Astrocyte (in vitro differentiated cells and primary cell): Measurements from ENCODE around the gene CHCHD6. TPM values are rescaled to one million over a fixed set of nuclear protein-coding genes. Genes with fewer than 3 reads are reported as not detected.

Source experiments
- DNase-seq: peaks from one replicate; pipeline ENCODE4 v3.0.0-alpha.2; 2010; ENCODE audit warnings: low read depth
- FAIRE-seq: peaks from 2 replicates; lab custom pipeline; 2011; peaks lifted over from hg19 to GRCh38; lab: Jason Lieb, UNC
- H2AFZ ChIP-seq: 2 replicates; pipeline ENCODE4 v1.6.0; 2012; ENCODE audit warnings: low read depth, low read length, inconsistent platforms
- H3K27ac ChIP-seq: 2 replicates; pipeline ENCODE4 v1.5.1; 2011; ENCODE audit warnings: low read depth, low read length, inconsistent platforms
- H3K27me3 ChIP-seq: 2 replicates; pipeline ENCODE4 v1.6.0; 2011; ENCODE audit warnings: low read length, inconsistent platforms; ENCODE audit not compliant: insufficient read depth
- H3K36me3 ChIP-seq: 2 replicates; pipeline ENCODE4 v1.5.1; 2011; ENCODE audit warnings: low read length, inconsistent platforms; ENCODE audit not compliant: insufficient read depth
- H3K4me1 ChIP-seq: 2 replicates; pipeline ENCODE4 v1.5.1; 2011; ENCODE audit warnings: low read length, inconsistent platforms; ENCODE audit not compliant: insufficient read depth
- H3K4me2 ChIP-seq: 2 replicates; pipeline ENCODE4 v1.6.0; 2012; ENCODE audit warnings: low read length, inconsistent platforms
- H3K4me3 ChIP-seq: 2 replicates; pipeline ENCODE4 v1.5.1; 2011; ENCODE audit warnings: low read depth, mild to moderate bottlenecking, low read length, inconsistent platforms; ENCODE audit not compliant: insufficient read depth
- H3K79me2 ChIP-seq: 2 replicates; pipeline ENCODE4 v1.6.0; 2012; ENCODE audit warnings: mild to moderate bottlenecking, low read length, inconsistent platforms; ENCODE audit not compliant: insufficient read depth
- H3K9ac ChIP-seq: 2 replicates; pipeline ENCODE4 v1.6.0; 2012; ENCODE audit warnings: mild to moderate bottlenecking, low read length, inconsistent platforms
- H3K9me3 ChIP-seq: 2 replicates; pipeline ENCODE4 v1.5.1; 2012; ENCODE audit warnings: low read depth, mild to moderate bottlenecking, low read length, inconsistent platforms; ENCODE audit not compliant: insufficient read depth
- H4K20me1 ChIP-seq: 2 replicates; pipeline ENCODE4 v1.6.0; 2012; ENCODE audit warnings: low read length, inconsistent platforms; ENCODE audit not compliant: insufficient read depth
- H3K27ac Mint-ChIP-seq: one replicate; pipeline ENCODE4 v1.8.0; 2021; ENCODE audit warnings: mild to moderate bottlenecking, mixed read lengths; ENCODE audit not compliant: unreplicated experiment
- H3K27me3 Mint-ChIP-seq: one replicate; pipeline ENCODE4 v1.8.0; 2021; ENCODE audit warnings: low read depth, mixed read lengths; ENCODE audit not compliant: unreplicated experiment
- H3K36me3 Mint-ChIP-seq: one replicate; pipeline ENCODE4 v1.8.0; 2021; ENCODE audit warnings: low read depth, mixed read lengths; ENCODE audit not compliant: unreplicated experiment
- H3K4me1 Mint-ChIP-seq: one replicate; pipeline ENCODE4 v1.8.0; 2021; ENCODE audit warnings: low read depth, mixed read lengths; ENCODE audit not compliant: unreplicated experiment
- H3K4me3 Mint-ChIP-seq: one replicate; pipeline ENCODE4 v1.8.0; 2021; ENCODE audit warnings: mild to moderate bottlenecking, moderate library complexity, mixed read lengths; ENCODE audit not compliant: unreplicated experiment
- H3K9me3 Mint-ChIP-seq: one replicate; pipeline ENCODE4 v1.8.0; 2021; ENCODE audit warnings: mild to moderate bottlenecking, mixed read lengths; ENCODE audit not compliant: unreplicated experiment
- CTCF ChIP-seq: IDR thresholded peaks from 2 replicates; pipeline ENCODE4 v1.5.1; 2011; ENCODE audit warnings: low read depth, mild to moderate bottlenecking, inconsistent platforms, low read length, moderate library complexity; ENCODE audit not compliant: insufficient read depth
- EZH2 ChIP-seq: IDR thresholded peaks from 2 replicates; pipeline ENCODE4 v1.6.1; 2012; ENCODE audit warnings: mild to moderate bottlenecking, low read length, inconsistent platforms; ENCODE audit not compliant: insufficient read depth
- total RNA-seq: library from RNA; stranded (reverse); gene quantifications from 2 replicates; pipeline ENCODE4 v1.2.1, GENCODE V29; 2021

CHCHD6 gene
- total RNA-seq, 1 donor from 2014 or later = 21.1 TPM

- no peak for FAIRE-seq
- no peak for DNase-seq
- Histone ChIP-seq H3K4me2 (no peak overlapping the region), H3K36me3 (no peaks in the 10 kb centered on the region), H3K4me3 (no peak overlapping the region), H2AFZ (no peak overlapping the region), H3K9me3 (no peaks in the 10 kb centered on the region), H4K20me1 (no peaks in the 10 kb centered on the region), H3K9ac (no peak overlapping the region), H3K4me1 (peaks cover 4% of the 10 kb centered on the region), H3K27ac (no peak overlapping the region), H3K79me2 (no peaks in the 10 kb centered on the region), H3K27me3 (no peaks in the 10 kb centered on the region)
- Mint-ChIP-seq H3K9me3 (peaks cover 1% of the 10 kb centered on the region), H3K36me3 (peaks cover 4% of the 10 kb centered on the region), H3K27ac (no peak overlapping the region), H3K27me3 (no peaks in the 10 kb centered on the region), H3K4me3 (no peak overlapping the region), H3K4me1 (peaks cover 9% of the 10 kb centered on the region)
- no peak for TF ChIP-seq CTCF
- TF ChIP-seq EZH2 = no peak
Measured at GRCh38 chr3:126918355-126918821, 214.3 kb downstream of the CHCHD6 start.

- Histone ChIP-seq H3K9ac (no peak overlapping the region), H3K4me1 (peaks cover 14% of the 10 kb centered on the region), H3K9me3 (no peaks in the 10 kb centered on the region), H3K36me3 (no peaks in the 10 kb centered on the region), H3K27ac (no peak overlapping the region), H3K27me3 (no peaks in the 10 kb centered on the region), H4K20me1 (no peaks in the 10 kb centered on the region), H3K79me2 (no peaks in the 10 kb centered on the region), H2AFZ (no peak overlapping the region), H3K4me3 (no peak overlapping the region), H3K4me2 (no peak overlapping the region)
- no peak for FAIRE-seq
- Mint-ChIP-seq H3K4me1 (peaks cover 21% of the 10 kb centered on the region), H3K27ac (no peak overlapping the region), H3K9me3 (peaks cover 1% of the 10 kb centered on the region), H3K27me3 (no peaks in the 10 kb centered on the region), H3K36me3 (no peaks in the 10 kb centered on the region), H3K4me3 (no peak overlapping the region)
- TF ChIP-seq EZH2 = no peak
- TF ChIP-seq CTCF = no peak
- DNase-seq = no peak
Measured at GRCh38 chr3:126921085-126921824, 217.2 kb downstream of the CHCHD6 start.

- Histone ChIP-seq H3K4me3 (no peak overlapping the region), H3K27ac (no peak overlapping the region), H3K4me1 (peaks cover 26% of the 10 kb centered on the region), H3K79me2 (no peaks in the 10 kb centered on the region), H2AFZ (no peak overlapping the region), H3K9ac (no peak overlapping the region), H3K27me3 (no peaks in the 10 kb centered on the region), H4K20me1 (no peaks in the 10 kb centered on the region), H3K4me2 (no peak overlapping the region), H3K9me3 (no peaks in the 10 kb centered on the region), H3K36me3 (no peaks in the 10 kb centered on the region)
- no peak overlapping the region for H3K4me3 Mint-ChIP-seq
- H3K9me3 Mint-ChIP-seq = peaks cover 1% of the 10 kb centered on the region
- no peak for DNase-seq
- no peak for FAIRE-seq
- H3K36me3 Mint-ChIP-seq = no peaks in the 10 kb centered on the region
- H3K4me1 Mint-ChIP-seq = peaks cover 30% of the 10 kb centered on the region
- TF ChIP-seq CTCF = no peak
- no peak for TF ChIP-seq EZH2
- no peak overlapping the region for H3K27ac Mint-ChIP-seq
- H3K27me3 Mint-ChIP-seq = no peaks in the 10 kb centered on the region
Measured at GRCh38 chr3:126922466-126922865, 218.4 kb downstream of the CHCHD6 start.
